ENCODE results near the gene DTX2. TPM values are rescaled to one million over a fixed set of nuclear protein-coding genes. Genes with fewer than 3 reads are reported as not detected.
"Not testable (repeated sequence)": the region's sequence is repeated elsewhere in the genome, so short reads cannot be mapped to it uniquely, and the experiment has no call there.

Gene DTX2
- total RNA-seq, 4 donors from 2014 or later: 73.0 to 169 (median 119) TPM

DNA sequence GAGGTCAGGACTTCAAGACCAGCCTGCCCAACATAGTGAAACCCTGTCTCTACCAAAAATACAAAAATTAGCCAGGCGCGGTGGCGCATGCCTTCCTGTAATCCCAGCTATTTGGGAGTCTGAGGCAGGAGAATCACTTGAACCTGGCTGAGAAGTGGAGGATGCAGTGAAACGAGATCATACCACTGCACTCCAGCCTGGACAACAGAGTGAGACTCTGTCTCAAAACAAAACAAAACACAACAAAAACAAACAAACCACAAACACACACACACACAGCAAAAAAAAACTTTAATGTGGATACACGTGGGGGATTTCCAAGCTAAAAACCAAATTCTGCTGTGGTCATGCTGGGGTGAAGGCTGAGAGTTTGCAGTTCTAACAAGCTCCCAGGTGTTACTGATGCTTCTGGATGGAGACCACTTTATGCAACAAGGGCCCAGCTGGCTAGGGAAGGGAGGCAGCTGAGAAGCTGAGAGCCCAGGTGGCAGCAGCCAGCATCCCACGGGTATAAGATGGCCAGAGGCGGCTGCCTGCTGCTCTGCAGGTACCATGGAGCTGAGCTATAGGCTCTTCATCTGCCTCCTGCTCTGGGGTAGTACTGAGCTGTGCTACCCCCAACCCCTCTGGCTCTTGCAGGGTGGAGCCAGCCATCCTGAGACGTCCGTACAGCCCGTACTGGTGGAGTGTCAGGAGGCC is 36.9 kb upstream of the DTX2 start, which contains the start of gene ZP3:
TSS of gene ZP3 (plus strand) at position 538 of the 699 bp plus-strand sequence. CDS start at position 553, 15 bp downstream.
- 67 to 78% methylated on average over 1 to 10 of the region's 10 CpGs for WGBS, 2 donors (ENCODE audit: low coverage in 1 of 2)
- Histone ChIP-seq H3K27me3 (peaks cover 5% of the 10 kb centered on the region), H3K9me3 (no peaks in the 10 kb centered on the region), H3K4me1 (no peaks in the 10 kb centered on the region), H3K27ac (no peak within 1 kb of the TSS), H3K4me3 (no peak within 1 kb of the TSS), H3K36me3 (no peaks in the 10 kb centered on the region)
- TF ChIP-seq EP300 (IDR thresholded peaks at IDR 0.05; ENCODE audit: low read depth) (no peak), POLR2A (IDR thresholded peaks at IDR 0.05) (no peak), POLR2AphosphoS5 (IDR thresholded peaks at IDR 0.05) (no peak)
- TF ChIP-seq, protein P1, sequence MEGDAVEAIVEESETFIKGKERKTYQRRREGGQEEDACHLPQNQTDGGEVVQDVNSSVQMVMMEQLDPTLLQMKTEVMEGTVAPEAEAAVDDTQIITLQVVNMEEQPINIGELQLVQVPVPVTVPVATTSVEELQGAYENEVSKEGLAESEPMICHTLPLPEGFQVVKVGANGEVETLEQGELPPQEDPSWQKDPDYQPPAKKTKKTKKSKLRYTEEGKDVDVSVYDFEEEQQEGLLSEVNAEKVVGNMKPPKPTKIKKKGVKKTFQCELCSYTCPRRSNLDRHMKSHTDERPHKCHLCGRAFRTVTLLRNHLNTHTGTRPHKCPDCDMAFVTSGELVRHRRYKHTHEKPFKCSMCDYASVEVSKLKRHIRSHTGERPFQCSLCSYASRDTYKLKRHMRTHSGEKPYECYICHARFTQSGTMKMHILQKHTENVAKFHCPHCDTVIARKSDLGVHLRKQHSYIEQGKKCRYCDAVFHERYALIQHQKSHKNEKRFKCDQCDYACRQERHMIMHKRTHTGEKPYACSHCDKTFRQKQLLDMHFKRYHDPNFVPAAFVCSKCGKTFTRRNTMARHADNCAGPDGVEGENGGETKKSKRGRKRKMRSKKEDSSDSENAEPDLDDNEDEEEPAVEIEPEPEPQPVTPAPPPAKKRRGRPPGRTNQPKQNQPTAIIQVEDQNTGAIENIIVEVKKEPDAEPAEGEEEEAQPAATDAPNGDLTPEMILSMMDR (IDR thresholded peaks at IDR 0.05): no peak
- intact Hi-C loops (cut with DNase I; ENCODE audit: low total_unique reads): no loop called here
- in situ Hi-C loops (cut with MboI; ENCODE audit: low pct_ligation_motif_present in 1 of 4, low pct_unique_long_range_greater_than_20kb in 1 of 4, low sequenced_read_pairs in 3 of 4): no loop called here
- no peak for DNase-seq

DNA sequence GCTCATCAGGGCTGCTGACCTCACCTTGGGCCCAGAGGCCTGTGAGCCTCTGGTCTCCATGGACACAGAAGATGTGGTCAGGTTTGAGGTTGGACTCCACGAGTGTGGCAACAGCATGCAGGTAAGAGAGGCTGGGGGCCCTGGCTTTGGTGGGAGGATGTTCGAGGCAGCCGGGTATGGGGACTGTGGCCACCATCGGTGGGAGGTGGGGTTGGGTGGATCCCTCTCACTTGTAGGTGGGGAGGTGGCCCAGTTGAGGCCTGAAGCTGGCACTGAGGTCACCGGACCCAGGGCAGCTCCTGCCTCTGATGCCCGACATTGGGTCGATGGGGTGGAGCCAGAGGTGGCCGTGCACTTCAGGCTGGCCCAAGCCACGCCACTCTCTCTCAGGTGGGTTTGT is 36.4 kb upstream of the DTX2 start:
- H3K4me1 ChIP-seq: no peaks in the 10 kb centered on the region
- no peaks in the 10 kb centered on the region for H3K9me3 ChIP-seq
- no peak overlapping the region for H3K27ac ChIP-seq
- 96% methylated on average over 9 of the region's 9 CpGs; no CpG with 5 or more reads in 1 of the 2 donors for WGBS, 2 donors (ENCODE audit: low coverage in 1 of 2)
- H3K4me3 ChIP-seq: no peak overlapping the region
- TF ChIP-seq, protein P1 (IDR thresholded peaks at IDR 0.05): no peak
- TF ChIP-seq POLR2AphosphoS5 (IDR thresholded peaks at IDR 0.05): no peak
- TF ChIP-seq POLR2A (IDR thresholded peaks at IDR 0.05): no peak
- no peak for TF ChIP-seq EP300 (IDR thresholded peaks at IDR 0.05; ENCODE audit: low read depth)
- no peaks in the 10 kb centered on the region for H3K36me3 ChIP-seq
- DNase-seq: no peak
- H3K27me3 ChIP-seq: peaks cover 5% of the 10 kb centered on the region
- intact Hi-C loops (cut with DNase I; ENCODE audit: low total_unique reads) (no loop called here), in situ Hi-C loops (cut with MboI; ENCODE audit: low pct_ligation_motif_present in 1 of 4, low pct_unique_long_range_greater_than_20kb in 1 of 4, low sequenced_read_pairs in 3 of 4) (no loop called here)

DNA sequence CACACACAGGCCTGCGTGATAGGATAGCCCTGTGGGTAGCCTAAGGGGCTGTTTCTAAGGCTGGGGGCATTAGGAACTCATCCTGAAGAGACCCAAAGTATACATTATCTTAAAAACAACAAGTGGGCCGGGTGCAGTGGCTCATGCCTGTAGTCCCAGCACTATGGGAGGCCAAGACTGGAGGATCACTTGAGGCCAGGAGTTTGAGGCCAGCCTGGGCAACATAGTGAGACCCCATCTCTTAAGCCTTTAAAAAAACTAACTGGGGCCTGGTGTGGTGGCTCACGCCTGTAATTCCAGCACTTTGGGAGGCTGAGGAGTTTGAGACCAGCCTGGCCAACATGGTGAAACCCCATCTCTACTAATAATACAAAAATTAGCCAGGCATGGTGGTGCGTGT is 36.0 kb upstream of the DTX2 start:
- H3K9me3 ChIP-seq; H3K4me3 ChIP-seq; in situ Hi-C loops (cut with MboI; ENCODE audit: low pct_ligation_motif_present in 1 of 4, low pct_unique_long_range_greater_than_20kb in 1 of 4, low sequenced_read_pairs in 3 of 4); H3K27me3 ChIP-seq; DNase-seq; intact Hi-C loops (cut with DNase I; ENCODE audit: low total_unique reads); H3K4me1 ChIP-seq; H3K27ac ChIP-seq; H3K36me3 ChIP-seq: not testable (repeated sequence)
- WGBS, 2 donors (ENCODE audit: low coverage in 1 of 2): 94% methylated on average over 4 of the region's 4 CpGs; no CpG with 5 or more reads in 1 of the 2 donors

DNA sequence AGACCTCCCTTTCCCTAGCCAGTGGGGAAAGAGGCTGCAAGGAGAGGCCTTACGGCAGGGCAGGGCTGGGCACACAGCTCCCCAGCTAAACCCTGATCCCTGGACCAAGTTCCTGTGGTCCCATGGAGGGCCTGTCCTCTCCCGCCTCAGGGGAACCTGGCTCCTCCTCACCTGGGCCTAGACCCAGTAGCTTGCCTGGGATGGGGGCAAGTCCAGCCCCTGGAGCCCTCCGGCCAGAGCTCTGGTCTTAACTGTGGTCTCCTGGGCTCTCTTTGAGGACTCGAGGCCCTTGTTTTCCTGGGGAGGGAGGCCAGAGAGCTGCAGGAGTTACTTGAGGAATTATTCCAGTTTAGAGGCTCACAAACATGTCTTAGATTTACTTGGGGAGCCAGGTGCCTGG is 35.3 kb upstream of the DTX2 start:
- Histone ChIP-seq H3K36me3 (no peaks in the 10 kb centered on the region), H3K27me3 (peaks cover 5% of the 10 kb centered on the region), H3K4me3 (no peak overlapping the region), H3K27ac (no peak overlapping the region), H3K4me1 (no peaks in the 10 kb centered on the region), H3K9me3 (no peaks in the 10 kb centered on the region)
- 81% methylated on average over 4 of the region's 4 CpGs; no CpG with 5 or more reads in 1 of the 2 donors for whole genome bisulfite sequencing, 2 donors (ENCODE audit: low coverage in 1 of 2)
- DNase-seq: no peak
- TF ChIP-seq POLR2AphosphoS5 (IDR thresholded peaks at IDR 0.05) (no peak), POLR2A (IDR thresholded peaks at IDR 0.05) (no peak), EP300 (IDR thresholded peaks at IDR 0.05; ENCODE audit: low read depth) (no peak)
- TF ChIP-seq, protein P1 (IDR thresholded peaks at IDR 0.05): no peak
- intact Hi-C loops (cut with DNase I; ENCODE audit: low total_unique reads) (no loop called here), in situ Hi-C loops (cut with MboI; ENCODE audit: low pct_ligation_motif_present in 1 of 4, low pct_unique_long_range_greater_than_20kb in 1 of 4, low sequenced_read_pairs in 3 of 4) (no loop called here)

All from transverse colon (tissue), 4 donors.